K562 (cell line): ENCODE data around the gene PSMD8.

Experiments
- GATA2 ChIP-seq: sonication (generic); formaldehyde crosslinking; IDR thresholded peaks from 2 replicates; pipeline ENCODE4 v1.4.0; 2020; ENCODE audit warnings: mild to moderate bottlenecking, missing genetic modification reagents
- KLF16 ChIP-seq: IDR thresholded peaks from 2 replicates; pipeline ENCODE4 v1.6.1; 2016; ENCODE audit warnings: antibody characterized with exemption
- KLF6 ChIP-seq: fragments of 250-450 bp; sonication (Bioruptor Pico); IDR thresholded peaks from 2 replicates; pipeline ENCODE4 v1.4.0; 2020; ENCODE audit warnings: mild to moderate bottlenecking, moderate library complexity, borderline replicate concordance
- MCM5 ChIP-seq: fragments of 450-650 bp; IDR thresholded peaks from 2 replicates; pipeline ENCODE4 v1.6.1; 2016; ENCODE audit warnings: low read depth
- MEF2A ChIP-seq: IDR thresholded peaks from 2 replicates; pipeline ENCODE4 v1.6.1; 2011; ENCODE audit warnings: low read depth, mild to moderate bottlenecking, low read length, moderate library complexity; ENCODE audit not compliant: control insufficient read depth
- POLR2A ChIP-seq: fragments of 450-650 bp; conservative IDR thresholded peaks from 2 replicates; pipeline ENCODE4 v1.6.1; 2016
- RBBP5 ChIP-seq: fragments of 200-600 bp; sonication (generic); IDR thresholded peaks from 2 replicates; pipeline ENCODE4 v1.6.1; 2012; ENCODE audit warnings: borderline replicate concordance, mild to moderate bottlenecking, low read length, control low read depth, inconsistent platforms; ENCODE audit not compliant: insufficient read depth, poor library complexity, severe bottlenecking
- RUNX1 ChIP-seq: sonication (generic); IDR thresholded peaks from 2 replicates; pipeline ENCODE4 v1.6.1; 2016; ENCODE audit warnings: antibody characterized with exemption, low read depth
- YY1 ChIP-seq, 3 experiments: IDR thresholded peaks; 2 replicates each; pipeline ENCODE4 v1.6.1; 2011; ENCODE audit warnings: low read length in 2 of 3, mild to moderate bottlenecking in 2 of 3, moderate library complexity in 2 of 3, borderline replicate concordance in 1 of 3, control low read depth in 1 of 3, low read depth in 1 of 3; ENCODE audit not compliant: insufficient read depth in 3 of 3, insufficient replicate concordance in 2 of 3, control insufficient read depth in 1 of 3, insufficient read length in 1 of 3; ENCODE audit errors: extremely low read depth in 1 of 3
- ZNF431 ChIP-seq: sonication (generic); formaldehyde crosslinking; IDR thresholded peaks from 2 replicates; pipeline ENCODE4 v1.8.0; 2022; ENCODE audit warnings: mild to moderate bottlenecking, missing genetic modification reagents
- TF ChIP-seq, protein P1 (sequence below), 3 experiments: IDR thresholded peaks in 2 of 3; conservative IDR thresholded peaks in 1 of 3; 2 replicates each; pipeline ENCODE4 v1.5.1; 2011 to 2012; ENCODE audit warnings: low read length in 3 of 3, mild to moderate bottlenecking in 3 of 3, control low read depth in 2 of 3, improper control_type of control experiment in 1 of 3, inconsistent platforms in 1 of 3, low read depth in 1 of 3, mixed read lengths in 1 of 3, moderate library complexity in 1 of 3; ENCODE audit not compliant: insufficient read depth in 2 of 3
- TF ChIP-seq, protein P2 (sequence below): fragments of 250-450 bp; sonication (Bioruptor Pico); IDR thresholded peaks from 2 replicates; pipeline ENCODE4 v1.5.0; 2020; ENCODE audit warnings: mild to moderate bottlenecking, borderline replicate concordance
- TF ChIP-seq, protein P3 (sequence below): conservative IDR thresholded peaks from 2 replicates; pipeline ENCODE4 v1.6.1; 2011; ENCODE audit warnings: low read depth, mild to moderate bottlenecking, low read length; ENCODE audit not compliant: control insufficient read depth
- TF ChIP-seq, protein P4 (sequence below): IDR thresholded peaks from 2 replicates; pipeline ENCODE4 v1.6.1; 2012; ENCODE audit warnings: low read depth, low read length, improper control_type of control experiment, borderline replicate concordance

DNA sequence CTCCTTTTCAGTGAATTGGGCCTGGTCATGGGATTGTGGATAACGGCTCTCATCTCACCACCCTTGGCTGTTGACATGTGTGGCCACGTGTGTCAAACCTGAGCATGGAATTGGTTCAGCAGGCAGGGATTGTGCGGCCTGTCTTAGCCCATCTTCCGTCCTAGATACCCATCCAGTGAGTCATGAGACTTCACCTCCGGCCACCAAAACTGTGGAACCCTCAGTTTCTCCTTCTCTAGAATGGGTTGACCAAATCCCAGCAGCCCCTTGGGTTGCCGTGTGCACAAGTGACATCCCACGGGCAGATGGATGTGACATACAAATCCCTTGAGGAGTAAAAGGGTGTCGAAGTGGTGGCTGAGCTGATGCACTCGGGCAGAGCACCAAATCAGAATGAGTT is 6.8 kb downstream of the PSMD8 start:
- no peak for TF ChIP-seq KLF6 (CRISPR knock-in tag)
- TF ChIP-seq YY1 (IDR thresholded peaks at IDR 0.05; ENCODE audit: borderline replicate concordance in 1 of 3, control insufficient read depth in 1 of 3, extremely low read depth in 1 of 3, insufficient read depth in 3 of 3, insufficient read length in 1 of 3, insufficient replicate concordance in 2 of 3, low read depth in 1 of 3, low read length in 2 of 3), result no peak
- TF ChIP-seq, protein P1, sequence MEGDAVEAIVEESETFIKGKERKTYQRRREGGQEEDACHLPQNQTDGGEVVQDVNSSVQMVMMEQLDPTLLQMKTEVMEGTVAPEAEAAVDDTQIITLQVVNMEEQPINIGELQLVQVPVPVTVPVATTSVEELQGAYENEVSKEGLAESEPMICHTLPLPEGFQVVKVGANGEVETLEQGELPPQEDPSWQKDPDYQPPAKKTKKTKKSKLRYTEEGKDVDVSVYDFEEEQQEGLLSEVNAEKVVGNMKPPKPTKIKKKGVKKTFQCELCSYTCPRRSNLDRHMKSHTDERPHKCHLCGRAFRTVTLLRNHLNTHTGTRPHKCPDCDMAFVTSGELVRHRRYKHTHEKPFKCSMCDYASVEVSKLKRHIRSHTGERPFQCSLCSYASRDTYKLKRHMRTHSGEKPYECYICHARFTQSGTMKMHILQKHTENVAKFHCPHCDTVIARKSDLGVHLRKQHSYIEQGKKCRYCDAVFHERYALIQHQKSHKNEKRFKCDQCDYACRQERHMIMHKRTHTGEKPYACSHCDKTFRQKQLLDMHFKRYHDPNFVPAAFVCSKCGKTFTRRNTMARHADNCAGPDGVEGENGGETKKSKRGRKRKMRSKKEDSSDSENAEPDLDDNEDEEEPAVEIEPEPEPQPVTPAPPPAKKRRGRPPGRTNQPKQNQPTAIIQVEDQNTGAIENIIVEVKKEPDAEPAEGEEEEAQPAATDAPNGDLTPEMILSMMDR (IDR thresholded peaks at IDR 0.05 in 2 of 3, conservative IDR thresholded peaks at IDR 0.05 in 1 of 3; ENCODE audit: insufficient read depth in 2 of 3, low read depth in 1 of 3, low read length in 3 of 3), result no peak
- TF ChIP-seq KLF16, result no peak
- TF ChIP-seq RBBP5, result no peak
- TF ChIP-seq GATA2 (CRISPR knock-in tag), result no peak
- no peak for TF ChIP-seq MEF2A
- TF ChIP-seq, protein P2, sequence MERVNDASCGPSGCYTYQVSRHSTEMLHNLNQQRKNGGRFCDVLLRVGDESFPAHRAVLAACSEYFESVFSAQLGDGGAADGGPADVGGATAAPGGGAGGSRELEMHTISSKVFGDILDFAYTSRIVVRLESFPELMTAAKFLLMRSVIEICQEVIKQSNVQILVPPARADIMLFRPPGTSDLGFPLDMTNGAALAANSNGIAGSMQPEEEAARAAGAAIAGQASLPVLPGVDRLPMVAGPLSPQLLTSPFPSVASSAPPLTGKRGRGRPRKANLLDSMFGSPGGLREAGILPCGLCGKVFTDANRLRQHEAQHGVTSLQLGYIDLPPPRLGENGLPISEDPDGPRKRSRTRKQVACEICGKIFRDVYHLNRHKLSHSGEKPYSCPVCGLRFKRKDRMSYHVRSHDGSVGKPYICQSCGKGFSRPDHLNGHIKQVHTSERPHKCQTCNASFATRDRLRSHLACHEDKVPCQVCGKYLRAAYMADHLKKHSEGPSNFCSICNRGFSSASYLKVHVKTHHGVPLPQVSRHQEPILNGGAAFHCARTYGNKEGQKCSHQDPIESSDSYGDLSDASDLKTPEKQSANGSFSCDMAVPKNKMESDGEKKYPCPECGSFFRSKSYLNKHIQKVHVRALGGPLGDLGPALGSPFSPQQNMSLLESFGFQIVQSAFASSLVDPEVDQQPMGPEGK (CRISPR knock-in tag), result no peak
- no peak for TF ChIP-seq POLR2A
- no peak for TF ChIP-seq ZNF431 (CRISPR knock-in tag)
- TF ChIP-seq, protein P3, sequence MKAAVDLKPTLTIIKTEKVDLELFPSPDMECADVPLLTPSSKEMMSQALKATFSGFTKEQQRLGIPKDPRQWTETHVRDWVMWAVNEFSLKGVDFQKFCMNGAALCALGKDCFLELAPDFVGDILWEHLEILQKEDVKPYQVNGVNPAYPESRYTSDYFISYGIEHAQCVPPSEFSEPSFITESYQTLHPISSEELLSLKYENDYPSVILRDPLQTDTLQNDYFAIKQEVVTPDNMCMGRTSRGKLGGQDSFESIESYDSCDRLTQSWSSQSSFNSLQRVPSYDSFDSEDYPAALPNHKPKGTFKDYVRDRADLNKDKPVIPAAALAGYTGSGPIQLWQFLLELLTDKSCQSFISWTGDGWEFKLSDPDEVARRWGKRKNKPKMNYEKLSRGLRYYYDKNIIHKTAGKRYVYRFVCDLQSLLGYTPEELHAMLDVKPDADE, result no peak
- TF ChIP-seq, protein P4, sequence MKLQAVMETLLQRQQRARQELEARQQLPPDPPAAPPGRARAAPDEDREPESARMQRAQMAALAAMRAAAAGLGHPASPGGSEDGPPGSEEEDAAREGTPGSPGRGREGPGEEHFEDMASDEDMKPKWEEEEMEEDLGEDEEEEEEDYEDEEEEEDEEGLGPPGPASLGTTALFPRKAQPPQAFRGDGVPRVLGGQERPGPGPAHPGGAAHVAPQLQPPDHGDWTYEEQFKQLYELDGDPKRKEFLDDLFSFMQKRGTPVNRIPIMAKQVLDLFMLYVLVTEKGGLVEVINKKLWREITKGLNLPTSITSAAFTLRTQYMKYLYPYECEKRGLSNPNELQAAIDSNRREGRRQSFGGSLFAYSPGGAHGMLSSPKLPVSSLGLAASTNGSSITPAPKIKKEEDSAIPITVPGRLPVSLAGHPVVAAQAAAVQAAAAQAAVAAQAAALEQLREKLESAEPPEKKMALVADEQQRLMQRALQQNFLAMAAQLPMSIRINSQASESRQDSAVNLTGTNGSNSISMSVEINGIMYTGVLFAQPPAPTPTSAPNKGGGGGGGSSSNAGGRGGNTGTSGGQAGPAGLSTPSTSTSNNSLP, result no peak
- no peak for TF ChIP-seq RUNX1
- no peak for TF ChIP-seq MCM5
